HL-60 (cell line): Measurements from ENCODE around the gene YIPF6.

Source experiments
- DNase-seq, 2 experiments: peaks; one replicate each; pipeline ENCODE4 v3.0.0-alpha.2; 2010 to 2020; ENCODE audit warnings: low read depth in 1 of 2, low spot score in 1 of 2
- H3K27ac ChIP-seq: fragments of 250-450 bp; sonication (Bioruptor Pico); replicated peaks from 2 replicates; pipeline ENCODE4 v1.5.1; 2020; ENCODE audit warnings: mild to moderate bottlenecking, moderate library complexity
- H3K27me3 ChIP-seq: fragments of 250-450 bp; sonication (Bioruptor Pico); 2 replicates; pipeline ENCODE4 v1.5.1; 2021; ENCODE audit warnings: mild to moderate bottlenecking, moderate library complexity; ENCODE audit not compliant: insufficient read depth, poor library complexity, severe bottlenecking
- H3K4me3 ChIP-seq: replicated peaks from 2 replicates; pipeline ENCODE4 v1.5.1; 2011; ENCODE audit warnings: mild to moderate bottlenecking, control low read depth, low read length; ENCODE audit not compliant: insufficient read depth
- CTCF ChIP-seq: IDR thresholded peaks from one replicate; pipeline ENCODE4 v1.5.1; 2011; ENCODE audit warnings: low read length, control low read depth, inconsistent platforms; ENCODE audit not compliant: insufficient read depth
- GABPA ChIP-seq: IDR thresholded peaks from 2 replicates; pipeline ENCODE4 v1.6.1; 2012; ENCODE audit warnings: low read depth
- POLR2AphosphoS5 ChIP-seq: IDR thresholded peaks from 2 replicates; pipeline ENCODE4 v1.6.1; 2012; ENCODE audit warnings: low read depth
- REST ChIP-seq: IDR thresholded peaks from 2 replicates; pipeline ENCODE4 v1.6.1; 2012; ENCODE audit warnings: low read depth; ENCODE audit not compliant: insufficient replicate concordance
- SPI1 ChIP-seq: IDR thresholded peaks from 2 replicates; pipeline ENCODE4 v1.6.1; 2012; ENCODE audit warnings: low read depth, mild to moderate bottlenecking, borderline replicate concordance

Gene YIPF6

GRCh38 chrX:68462653-68463052, 36.2 kb upstream of the YIPF6 start:
- Histone ChIP-seq H3K4me3 (no peak overlapping the region), H3K27me3 (no peaks in the 10 kb centered on the region), H3K27ac (no peak overlapping the region)
- peak in 1 of 2 experiments; percentile 19 for DNase-seq
- no peak for TF ChIP-seq REST
- TF ChIP-seq CTCF: peak; percentile 1
- TF ChIP-seq SPI1: no peak

GRCh38 chrX:68463880-68464279, 35.0 kb upstream of the YIPF6 start:
- Histone ChIP-seq H3K27ac (no peak overlapping the region), H3K4me3 (no peak overlapping the region), H3K27me3 (no peaks in the 10 kb centered on the region)
- TF ChIP-seq SPI1: no peak
- no peak for TF ChIP-seq REST
- TF ChIP-seq POLR2AphosphoS5: no peak
- no peak for TF ChIP-seq GABPA
- no peak for TF ChIP-seq CTCF
- no peak for DNase-seq

GRCh38 chrX:68464796-68465195, 34.1 kb upstream of the YIPF6 start:
- no peak overlapping the region for H3K4me3 ChIP-seq
- TF ChIP-seq POLR2AphosphoS5: no peak
- no peak for TF ChIP-seq CTCF
- TF ChIP-seq GABPA: no peak
- TF ChIP-seq REST: no peak
- DNase-seq: no peak
- no peak overlapping the region for H3K27ac ChIP-seq
- no peaks in the 10 kb centered on the region for H3K27me3 ChIP-seq
